ENCODE measurements around the gene CDK5R2. TPM values are rescaled to one million over a fixed set of nuclear protein-coding genes. Genes with fewer than 3 reads are reported as not detected.

Gene CDK5R2
- total RNA-seq, 1 experiment from 2014 or later: 0.44 TPM

- no peaks in the 10 kb centered on the region; a peak in 1 of 4 replicates for H3K9me3 ChIP-seq (ENCODE audit: control insufficient read depth in 1 of 2, insufficient read depth in 1 of 2, low read depth in 1 of 2, low read length in 2 of 2)
- BruUV-seq (replicated peaks): no TSS peak
- H3K27ac ChIP-seq (ENCODE audit: low read depth, low read length): no peak overlapping the region
- POLR2A ChIA-PET: interaction anchor here (2.5 kb wide), 1 partner anchor 8 kb away, joined by 9 read pairs; no protein-coding TSS in a partner anchor
- ATAC-seq: peak; percentile 100
- no peaks in the 10 kb centered on the region for H3K27me3 ChIP-seq (ENCODE audit: insufficient read depth, low read length)
- CTCF ChIA-PET: interaction anchor here (0.7 to 5.1 kb wide), 16 partner anchors 8 to 378 kb away, joined by 3 to 30 read pairs (median 4); partner anchors contain the start of gene DNPEP
- intact Hi-C loops (cut with micrococcal nuclease): no loop called here
- no peaks in the 10 kb centered on the region for H4K20me1 ChIP-seq (ENCODE audit: insufficient read depth)
- H3K4me2 ChIP-seq (ENCODE audit: low read length): no peak overlapping the region
- H3K9me2 ChIP-seq (ENCODE audit: insufficient read depth): no peaks in the 10 kb centered on the region
- H3K79me2 ChIP-seq (ENCODE audit: insufficient read depth, low read length): no peaks in the 10 kb centered on the region
- H3K9ac ChIP-seq (ENCODE audit: low read length): no peak overlapping the region
- H2AFZ ChIP-seq (ENCODE audit: low read depth, low read length, poor library complexity, severe bottlenecking): no peak overlapping the region
- no peaks in the 10 kb centered on the region for H3K4me1 ChIP-seq (ENCODE audit: control insufficient read depth in 1 of 2, insufficient read depth in 2 of 2, low read length in 2 of 2)
- TF ChIP-seq, protein P1, sequence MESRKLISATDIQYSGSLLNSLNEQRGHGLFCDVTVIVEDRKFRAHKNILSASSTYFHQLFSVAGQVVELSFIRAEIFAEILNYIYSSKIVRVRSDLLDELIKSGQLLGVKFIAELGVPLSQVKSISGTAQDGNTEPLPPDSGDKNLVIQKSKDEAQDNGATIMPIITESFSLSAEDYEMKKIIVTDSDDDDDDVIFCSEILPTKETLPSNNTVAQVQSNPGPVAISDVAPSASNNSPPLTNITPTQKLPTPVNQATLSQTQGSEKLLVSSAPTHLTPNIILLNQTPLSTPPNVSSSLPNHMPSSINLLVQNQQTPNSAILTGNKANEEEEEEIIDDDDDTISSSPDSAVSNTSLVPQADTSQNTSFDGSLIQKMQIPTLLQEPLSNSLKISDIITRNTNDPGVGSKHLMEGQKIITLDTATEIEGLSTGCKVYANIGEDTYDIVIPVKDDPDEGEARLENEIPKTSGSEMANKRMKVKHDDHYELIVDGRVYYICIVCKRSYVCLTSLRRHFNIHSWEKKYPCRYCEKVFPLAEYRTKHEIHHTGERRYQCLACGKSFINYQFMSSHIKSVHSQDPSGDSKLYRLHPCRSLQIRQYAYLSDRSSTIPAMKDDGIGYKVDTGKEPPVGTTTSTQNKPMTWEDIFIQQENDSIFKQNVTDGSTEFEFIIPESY (IDR thresholded peaks at IDR 0.05; ENCODE audit: extremely low read depth, insufficient replicate concordance, low read length): no peak
- peak; percentile 70 for TF ChIP-seq RAD21 (IDR thresholded peaks at IDR 0.05; ENCODE audit: low read depth)
- TF ChIP-seq CBX3 (IDR thresholded peaks at IDR 0.05; ENCODE audit: low read depth): no peak
- peak; percentile 61 to 78 (median 67) for TF ChIP-seq CTCF (IDR thresholded peaks at IDR 0.05 in 2 of 3, conservative IDR thresholded peaks at IDR 0.05 in 1 of 3; ENCODE audit: borderline replicate concordance in 1 of 3, insufficient read depth in 1 of 3, low read depth in 2 of 3, low read length in 2 of 3)
- TF ChIP-seq TCF7L2 (IDR thresholded peaks at IDR 0.05; ENCODE audit: borderline replicate concordance, extremely low read depth, insufficient read depth, insufficient read length): no peak
- no peak for TF ChIP-seq EZH2phosphoT487 (IDR thresholded peaks at IDR 0.05; ENCODE audit: borderline replicate concordance)
- TF ChIP-seq ATF3 (IDR thresholded peaks at IDR 0.05): no peak
- DNase-seq (ENCODE audit: low read depth, low spot score): no peak
- H3K36me3 ChIP-seq (ENCODE audit: control insufficient read depth in 1 of 2, insufficient read depth in 2 of 2, low read length in 2 of 2): no peaks in the 10 kb centered on the region
- no peak overlapping the region for H3K4me3 ChIP-seq (replicated peaks in 1 of 2; ENCODE audit: low read depth in 1 of 2, low read length in 2 of 2)
- RAD21 ChIA-PET (ENCODE audit: low non-redundant PET in 1 of 2, low total read pairs in 2 of 2, uncharacterized antibody in 2 of 2, unreplicated experiment in 2 of 2): interaction anchor here in 1 of 2 experiments (0.7 to 1.4 kb wide), 2 partner anchors 8 to 145 kb away, joined by 3 to 4 read pairs; no protein-coding TSS in a partner anchor
Observed at GRCh38 chr2:219010162-219010756, 50.8 kb downstream of the CDK5R2 start.

All from HCT116 (cell line).